GM19240 (cell line): ENCODE results near the gene PDE4B.
"Not testable (repeated sequence)": the region's sequence is repeated elsewhere in the genome, so short reads cannot be mapped to it uniquely, and the experiment has no call there.

ENCODE experiments used
- DNase-seq: peaks from one replicate; pipeline ENCODE4 v3.0.0; 2011; ENCODE audit warnings: low spot score; ENCODE audit not compliant: insufficient read length

The PDE4B gene

GRCh38 chr1:66050633-66051032, 257.9 kb downstream of the PDE4B start:
- no peak for DNase-seq

- no peak for DNase-seq
Measured at GRCh38 chr1:66055092-66055491, 262.4 kb downstream of the PDE4B start.

- DNase-seq = not testable (repeated sequence)
Measured at GRCh38 chr1:66057448-66057847, 264.8 kb downstream of the PDE4B start.

GRCh38 chr1:66058558-66058957, 265.9 kb downstream of the PDE4B start:
- no peak for DNase-seq

- DNase-seq = not testable (repeated sequence)
Measured at GRCh38 chr1:66067219-66067618, 274.5 kb downstream of the PDE4B start.

- no peak for DNase-seq
Measured at GRCh38 chr1:66069976-66070876, 277.5 kb downstream of the PDE4B start.

GRCh38 chr1:66073388-66073787, 280.7 kb downstream of the PDE4B start:
- no peak for DNase-seq

GRCh38 chr1:66074147-66074546, 281.5 kb downstream of the PDE4B start:
- no peak for DNase-seq

- DNase-seq = no peak
Measured at GRCh38 chr1:66078412-66078811, 285.7 kb downstream of the PDE4B start.

- DNase-seq = no peak
Measured at GRCh38 chr1:66083003-66083402, 290.3 kb downstream of the PDE4B start.

- DNase-seq = no peak
Measured at GRCh38 chr1:66084442-66084841, 291.7 kb downstream of the PDE4B start.

- no peak for DNase-seq
Measured at GRCh38 chr1:66085600-66085999, 292.9 kb downstream of the PDE4B start.

- no peak for DNase-seq
Measured at GRCh38 chr1:66088787-66089186, 296.1 kb downstream of the PDE4B start.

GRCh38 chr1:66090859-66091457, 298.3 kb downstream of the PDE4B start:
- DNase-seq = no peak

GRCh38 chr1:66095190-66095589, 302.5 kb downstream of the PDE4B start:
- no peak for DNase-seq

GRCh38 chr1:66100959-66101358, 308.3 kb downstream of the PDE4B start:
- not testable (repeated sequence) for DNase-seq

GRCh38 chr1:66104076-66104475, 311.4 kb downstream of the PDE4B start:
- DNase-seq = not testable (repeated sequence)

- no peak for DNase-seq
Measured at GRCh38 chr1:66108624-66109023, 315.9 kb downstream of the PDE4B start.

GRCh38 chr1:66112744-66113400, 320.2 kb downstream of the PDE4B start:
- DNase-seq = no peak

GRCh38 chr1:66119148-66119547, 326.5 kb downstream of the PDE4B start:
- no peak for DNase-seq

GRCh38 chr1:66124670-66125069, 332.0 kb downstream of the PDE4B start:
- DNase-seq = no peak

GRCh38 chr1:66128641-66129040, 335.9 kb downstream of the PDE4B start:
- not testable (repeated sequence) for DNase-seq
